Skin epidermis (tissue), 12 donors: ENCODE results near the gene WNT2.

ENCODE experiments used
- H3K27ac ChIP-seq, 21 experiments: fragments of 200-600 bp; sonication (generic) in 11 of 21; one replicate each; pipeline ENCODE4 v1.5.0; 2020; ENCODE audit warnings: mild to moderate bottlenecking in 3 of 21, inconsistent platforms in 2 of 21, moderate library complexity in 2 of 21
- H3K4me3 ChIP-seq, 7 experiments: fragments of 200-600 bp; sonication (generic) in 2 of 7; one replicate each; pipeline ENCODE4 v1.5.0; 2020; ENCODE audit warnings: inconsistent platforms in 2 of 7, mild to moderate bottlenecking in 2 of 7, moderate library complexity in 1 of 7

WNT2 gene

GRCh38 chr7:117322741-117323304 lies at the start of gene WNT2:
TSS of gene WNT2 (minus strand) at chr7:117323058. CDS start at chr7:117322989, 69 bp downstream.
- Histone ChIP-seq H3K4me3 (peak within 1 kb of the TSS; percentile 4 to 38 (median 18)), H3K27ac (no peak within 1 kb of the TSS)

DNA sequence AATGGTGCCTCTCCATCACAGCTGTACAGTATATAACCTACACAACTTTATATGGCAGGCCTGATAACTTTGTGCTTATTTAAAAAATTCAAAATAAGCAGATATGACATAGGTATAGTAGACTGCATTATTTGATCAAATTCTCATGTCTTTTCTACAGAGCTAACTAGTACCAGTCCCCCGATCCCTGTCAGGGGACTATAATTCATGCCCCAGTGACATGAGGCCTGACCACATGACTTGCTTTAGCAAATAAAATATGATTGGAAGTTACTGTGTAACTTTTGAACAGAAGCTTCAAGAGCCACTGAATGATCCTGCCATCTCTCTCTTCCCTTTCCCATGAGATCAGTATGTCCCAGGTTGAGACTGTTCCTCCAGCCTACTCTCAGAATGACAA lies 49.2 kb upstream of the WNT2 start:
- no peak overlapping the region for H3K27ac ChIP-seq

GRCh38 chr7:117364339-117365080 lies 41.7 kb upstream of the WNT2 start:
- H3K27ac ChIP-seq = no peak overlapping the region
- no peak overlapping the region for H3K4me3 ChIP-seq

More for the DNA sequence above, 49.2 kb upstream of the WNT2 start:
- H3K4me3 ChIP-seq = no peak overlapping the region

DNA sequence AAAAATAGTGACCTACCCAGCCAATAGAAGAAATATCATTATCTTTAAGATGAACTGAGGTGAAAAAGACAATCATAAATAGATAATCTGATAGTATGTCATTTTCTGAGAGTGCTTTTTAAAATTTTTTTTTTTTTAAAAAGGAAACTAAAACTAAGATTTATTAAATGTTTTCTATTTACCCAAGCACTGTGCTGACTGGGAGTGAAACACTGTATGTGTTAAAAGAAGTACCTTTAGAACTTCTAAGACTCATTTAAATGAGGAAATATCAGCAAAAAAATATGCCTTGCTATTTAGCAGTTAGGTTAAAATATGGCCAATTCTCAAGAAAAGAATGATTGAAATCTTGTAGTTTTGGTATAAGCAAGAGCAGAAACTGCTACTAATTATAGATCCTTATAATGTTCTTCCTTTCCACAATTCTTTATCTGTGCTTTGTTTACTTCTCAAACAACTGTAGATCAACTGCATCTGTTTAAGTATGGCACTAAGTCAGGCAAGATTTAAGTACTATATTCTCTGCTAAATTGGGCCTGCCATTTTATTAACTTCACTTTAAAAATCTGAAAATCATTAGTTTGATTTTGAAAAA lies 39.5 kb upstream of the WNT2 start:
- Histone ChIP-seq H3K27ac (no peak overlapping the region), H3K4me3 (no peak overlapping the region)

DNA sequence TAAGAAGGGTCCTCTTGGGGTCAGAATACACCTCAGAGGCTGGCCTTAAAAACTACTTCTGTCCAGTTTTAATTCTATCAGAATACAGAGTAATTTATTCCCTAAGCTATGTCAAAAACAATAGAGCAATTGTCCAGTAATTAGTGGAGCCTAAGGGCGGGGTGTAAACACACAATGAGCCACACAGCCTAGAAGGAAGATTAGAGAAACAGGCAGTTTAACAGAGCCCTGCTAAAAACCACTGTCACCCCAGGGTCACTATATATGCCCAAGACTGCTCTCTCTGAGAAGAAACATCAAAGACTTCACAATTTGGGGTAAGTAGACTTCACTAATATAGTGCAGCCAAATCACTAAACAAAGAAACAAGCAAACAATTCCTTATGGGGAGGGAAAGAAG lies 27.2 kb upstream of the WNT2 start:
- no peak overlapping the region for H3K4me3 ChIP-seq

DNA sequence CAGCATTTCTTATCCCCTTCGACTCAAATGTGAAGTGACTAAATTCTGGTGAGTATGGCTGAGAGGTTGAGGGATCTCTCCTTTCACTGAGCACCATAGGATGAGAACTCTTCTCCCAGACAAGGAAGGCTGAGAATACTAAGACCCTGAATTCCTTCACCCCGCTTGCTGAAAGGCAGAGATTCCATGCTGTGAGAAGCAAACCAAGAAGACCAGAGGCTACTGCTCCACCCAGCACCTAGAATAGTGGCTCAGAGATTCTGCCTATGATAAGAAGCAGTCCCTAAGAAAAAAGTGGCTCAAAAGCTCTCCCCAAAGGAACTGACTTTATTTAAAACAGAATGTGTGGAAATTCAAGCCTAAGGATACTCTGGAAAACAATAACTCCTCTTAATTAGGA lies 26.7 kb upstream of the WNT2 start:
- H3K4me3 ChIP-seq = no peak overlapping the region
- no peak overlapping the region for H3K27ac ChIP-seq

More for the DNA sequence above, 27.2 kb upstream of the WNT2 start:
- no peak overlapping the region for H3K27ac ChIP-seq

GRCh38 chr7:117347962-117348672 lies 25.3 kb upstream of the WNT2 start:
- Histone ChIP-seq H3K4me3 (no peak overlapping the region), H3K27ac (no peak overlapping the region)

GRCh38 chr7:117347480-117347879 lies 24.6 kb upstream of the WNT2 start:
- Histone ChIP-seq H3K27ac (no peak overlapping the region), H3K4me3 (no peak overlapping the region)

DNA sequence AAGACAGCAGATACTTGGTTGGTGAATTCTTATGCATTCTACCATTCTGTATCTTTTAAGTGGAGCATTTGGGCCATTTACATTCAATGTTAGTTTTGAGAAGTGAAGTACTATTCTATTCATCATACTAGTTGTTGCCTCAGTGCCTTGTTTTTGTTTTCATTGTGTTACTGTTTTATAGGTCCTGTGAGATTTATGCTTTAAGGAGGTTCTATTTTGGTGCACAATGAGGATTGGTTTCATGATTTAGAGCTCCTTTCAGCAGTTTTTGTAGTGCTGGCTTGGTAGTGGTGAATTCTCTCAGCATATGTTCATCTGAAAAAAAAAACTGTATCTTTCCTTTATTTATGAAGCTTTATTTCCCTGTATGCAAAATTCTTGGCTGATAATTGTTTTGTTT lies 23.3 kb upstream of the WNT2 start:
- no peak overlapping the region for H3K27ac ChIP-seq

GRCh38 chr7:117338020-117338419 lies 15.2 kb upstream of the WNT2 start:
- H3K4me3 ChIP-seq = no peak overlapping the region
- H3K27ac ChIP-seq = no peak overlapping the region

More for the DNA sequence above, 23.3 kb upstream of the WNT2 start:
- H3K4me3 ChIP-seq = no peak overlapping the region

- no peak overlapping the region for H3K27ac ChIP-seq
- no peak overlapping the region for H3K4me3 ChIP-seq
Measured at GRCh38 chr7:117333168-117333567, 10.3 kb upstream of the WNT2 start.

DNA sequence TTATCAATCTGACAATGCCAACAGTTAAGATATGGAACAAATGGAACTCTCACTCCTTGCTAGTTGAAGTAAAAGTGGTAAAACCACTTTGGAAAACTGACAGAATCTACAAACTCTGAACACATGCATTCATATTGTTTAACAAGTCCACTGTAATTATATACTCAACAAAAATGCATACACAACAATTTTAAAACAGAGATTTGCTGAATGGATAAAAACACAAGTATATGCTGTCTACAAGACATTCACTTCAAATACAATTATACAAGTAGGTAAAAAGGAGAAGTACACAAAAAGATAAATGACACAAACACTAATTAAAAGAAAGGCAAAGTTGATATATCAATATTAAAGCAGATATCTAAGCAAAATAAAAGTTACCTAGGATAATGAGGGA lies 9.2 kb upstream of the WNT2 start:
- H3K4me3 ChIP-seq = no peak overlapping the region
- H3K27ac ChIP-seq = no peak overlapping the region

DNA sequence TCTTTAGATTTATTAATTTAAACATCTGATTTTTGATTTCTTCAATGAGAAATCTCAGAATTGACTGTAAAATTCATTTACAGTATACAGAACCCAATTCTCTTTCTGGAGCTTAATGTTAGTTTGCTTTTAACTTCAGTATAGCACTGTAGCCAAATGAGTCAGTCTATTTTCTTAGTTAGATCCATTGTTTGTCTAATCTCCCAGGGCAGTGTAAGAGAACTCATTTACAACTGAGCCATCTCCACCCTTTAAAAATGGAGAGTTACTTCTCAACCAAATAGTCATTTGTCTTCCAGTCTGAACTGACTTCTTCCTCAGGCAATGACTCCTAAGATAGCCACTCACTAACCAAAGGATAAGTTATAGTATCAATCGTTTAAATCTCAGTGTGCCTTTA lies 3.0 kb upstream of the WNT2 start:
- no peak overlapping the region for H3K4me3 ChIP-seq
- H3K27ac ChIP-seq = no peak overlapping the region

DNA sequence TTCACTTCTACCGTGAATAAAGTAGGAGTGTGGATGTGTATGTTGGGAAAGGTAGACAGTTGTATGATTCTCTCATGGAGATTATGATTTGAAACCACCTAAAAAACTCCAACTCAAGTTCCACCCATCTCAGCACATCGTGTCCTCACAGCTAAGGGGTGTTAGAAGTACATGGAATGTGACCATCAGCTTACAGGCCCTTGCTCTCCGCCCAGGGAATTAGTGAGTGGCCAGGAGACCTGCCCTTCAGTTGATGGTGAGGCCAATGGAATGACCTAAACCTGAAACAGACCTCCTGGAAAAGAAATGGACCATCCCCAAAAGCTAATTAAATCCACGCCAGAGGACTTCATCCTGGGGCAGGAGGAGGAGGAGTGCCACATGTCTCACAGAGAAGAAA lies 2.1 kb upstream of the WNT2 start:
- H3K4me3 ChIP-seq = peak overlapping the region in 1 of 7 experiments; percentile 38
- peak overlapping the region in 1 of 21 experiments; percentile 23 for H3K27ac ChIP-seq

- peak overlapping the region in 6 of 7 experiments; percentile 2 to 38 (median 24) for H3K4me3 ChIP-seq
- H3K27ac ChIP-seq = peak overlapping the region in 1 of 21 experiments; percentile 23
Measured at GRCh38 chr7:117323851-117324711, 1.2 kb upstream of the WNT2 start.

DNA sequence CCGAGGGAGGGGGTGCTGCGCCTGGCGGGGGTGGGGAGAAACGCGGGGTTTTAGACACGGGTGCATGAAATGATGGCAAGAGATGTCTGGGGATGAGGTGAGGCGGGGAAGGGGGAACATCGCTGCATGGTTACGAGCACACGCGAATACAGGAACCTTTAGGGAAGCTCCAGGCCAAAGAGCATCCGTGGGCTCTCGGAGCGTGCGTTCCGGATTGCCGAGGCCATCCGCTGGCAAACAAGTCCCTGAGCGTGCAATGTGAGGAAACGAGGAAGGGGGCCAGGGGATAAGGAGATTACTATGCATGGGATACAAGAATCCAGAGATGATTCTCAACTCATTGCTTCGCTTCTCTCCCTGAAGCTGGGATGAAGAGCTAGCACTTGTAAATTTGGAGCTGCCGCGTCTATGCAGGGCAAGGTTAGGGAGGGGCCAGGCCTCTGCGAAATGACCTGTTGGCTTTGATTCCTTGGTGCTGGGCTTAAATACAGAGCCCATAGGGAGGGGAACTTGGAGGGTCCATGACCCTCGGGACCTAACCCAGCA lies 520 bp upstream of the WNT2 start:
- Histone ChIP-seq H3K27ac (no peak overlapping the region), H3K4me3 (peak overlapping the region; percentile 4 to 38 (median 15))

- Histone ChIP-seq H3K27ac (no peak overlapping the region), H3K4me3 (no peak overlapping the region)
Measured at GRCh38 chr7:117320523-117320922, 2.3 kb downstream of the WNT2 start.

- no peak overlapping the region for H3K27ac ChIP-seq
- H3K4me3 ChIP-seq = no peak overlapping the region
Measured at GRCh38 chr7:117319181-117319580, 3.7 kb downstream of the WNT2 start.

GRCh38 chr7:117313582-117313981 lies 9.3 kb downstream of the WNT2 start:
- Histone ChIP-seq H3K27ac (no peak overlapping the region), H3K4me3 (no peak overlapping the region)
